ENCODE data around the gene SLC22A5. TPM values are rescaled to one million over a fixed set of nuclear protein-coding genes. Genes with fewer than 3 reads are reported as not detected.

The SLC22A5 gene
- total and polyA plus RNA-seq, 2 of the 8 experiments (the other 6 are each of a cell fraction or from before 2014, with no cell fraction given), result 4.0 to 9.0 TPM

DNA sequence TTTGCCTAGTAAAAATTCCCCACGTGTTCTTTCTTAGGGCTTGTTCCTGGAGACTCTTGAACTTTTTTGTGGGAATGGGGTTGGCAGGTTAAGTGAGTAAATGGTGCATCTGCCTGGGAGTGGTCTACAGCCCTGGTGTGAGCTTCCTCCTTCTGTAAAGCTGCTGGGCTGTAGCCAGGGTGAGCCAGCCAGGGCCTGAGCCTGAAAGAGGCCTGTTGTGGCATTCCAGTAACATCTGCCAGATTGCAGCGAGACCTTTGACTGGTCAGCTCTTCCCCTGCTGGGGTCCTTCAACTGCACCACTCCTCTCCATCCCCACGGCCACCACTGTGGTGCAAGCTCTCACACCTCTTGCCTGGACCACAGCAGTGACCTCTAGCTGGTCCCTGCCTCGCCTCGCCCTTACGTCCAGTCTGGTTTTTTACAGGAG is 47.5 kb downstream of the SLC22A5 start:
- no peak overlapping the region for H3K27ac ChIP-seq (ENCODE audit: low read depth, low read length)
- H2BK120ac ChIP-seq (replicated peaks; ENCODE audit: low read depth, low read length), result no peak overlapping the region
- no peak overlapping the region for H3K23ac ChIP-seq (ENCODE audit: insufficient read length)
- H2BK5ac ChIP-seq (ENCODE audit: low read depth, low read length), result no peak overlapping the region
- no peak overlapping the region for H2BK12ac ChIP-seq (ENCODE audit: low read depth, low read length)
- FAIRE-seq (no peak), DNase-seq (ENCODE audit: low read depth in 1 of 2, low spot score in 2 of 2) (no peak)
- no peak overlapping the region for H2BK20ac ChIP-seq (ENCODE audit: low read length)
- no peaks in the 10 kb centered on the region for H3K27me3 ChIP-seq (replicated peaks in 1 of 4; ENCODE audit: control insufficient read depth in 3 of 4, extremely low read depth in 1 of 4, insufficient read depth in 3 of 4, low read length in 3 of 4)
- no peaks in the 10 kb centered on the region for H3K23me2 ChIP-seq (ENCODE audit: low read depth, low read length)
- WGBS, 2 experiments (ENCODE audit: extremely low coverage in 1 of 2, insufficient coverage in 1 of 2, insufficient read length in 1 of 2, insufficient replicate concordance in 2 of 2, low coverage in 1 of 2, low lambda C conversion rate in 2 of 2, missing lambda C conversion rate in 1 of 2), result 82% methylated on average over 6 of the region's 6 CpGs; no CpG with 5 or more reads in 1 of the 2 experiments
- no peaks in the 10 kb centered on the region for H3K79me1 ChIP-seq (ENCODE audit: low read depth, low read length)
- ChIA-PET POLR2A (ENCODE audit: partially characterized antibody) (interaction anchor here (1.9 kb wide), 1 partner anchor 74 kb away, joined by 7 read pairs; the partner anchor contains the start of gene IRF1), CTCF (ENCODE audit: partially characterized antibody) (interaction anchor here (0.6 to 6.0 kb wide), 10 partner anchors 11 to 84 kb away, joined by 3 to 98 read pairs (median 4); no protein-coding TSS in a partner anchor)
- no peak overlapping the region for H3K9ac ChIP-seq (replicated peaks in 1 of 4; ENCODE audit: extremely low read depth in 1 of 4, low read depth in 3 of 4, low read length in 3 of 4)
- H4K91ac ChIP-seq (replicated peaks; ENCODE audit: insufficient read length, low read length), result no peak overlapping the region
- H3K4ac ChIP-seq (replicated peaks; ENCODE audit: insufficient read length, low read depth, low read length), result no peak overlapping the region
- no peaks in the 10 kb centered on the region for H4K20me1 ChIP-seq (replicated peaks in 1 of 2; ENCODE audit: control insufficient read depth in 1 of 2, insufficient read depth in 2 of 2, low read length in 2 of 2)
- no peak overlapping the region for H3K4me2 ChIP-seq (ENCODE audit: insufficient read depth in 1 of 2, low read depth in 2 of 2, low read length in 2 of 2)
- no peak overlapping the region for H3K4me3 ChIP-seq (ENCODE audit: extremely low read depth in 1 of 4, insufficient read depth in 2 of 4, low read depth in 3 of 4, low read length in 4 of 4)
- no peak overlapping the region for H3K14ac ChIP-seq (ENCODE audit: insufficient read length)
- no peak overlapping the region for H2AFZ ChIP-seq (ENCODE audit: low read length)
- no peak overlapping the region for H2AK5ac ChIP-seq (ENCODE audit: low read depth, low read length)
- no peak overlapping the region for H3K56ac ChIP-seq (replicated peaks; ENCODE audit: insufficient read length, low read depth, low read length)
- H3K18ac ChIP-seq (ENCODE audit: extremely low read depth, low read length), result no peak overlapping the region
- H3K79me2 ChIP-seq (ENCODE audit: control insufficient read depth in 1 of 2, insufficient read depth in 2 of 2, low read length in 2 of 2), result no peaks in the 10 kb centered on the region
- H2BK15ac ChIP-seq (ENCODE audit: low read length), result 0 out of 2 replicates have a peak overlapping the region, but pooled peaks have one; percentile 14
- H3K36me3 ChIP-seq (ENCODE audit: control insufficient read depth in 2 of 4, insufficient read depth in 4 of 4, low read length in 3 of 4), result no peaks in the 10 kb centered on the region
- H3K9me3 ChIP-seq (ENCODE audit: insufficient read depth in 2 of 2, low read depth in 1 of 2, low read length in 1 of 2), result no peaks in the 10 kb centered on the region
- no peak overlapping the region for H4K8ac ChIP-seq (ENCODE audit: extremely low read depth, insufficient read depth, low read length)
- no peak overlapping the region for H4K5ac ChIP-seq (ENCODE audit: insufficient read length, low read depth, low read length)
- peaks cover 0 to 2% (median 1%) of the 10 kb centered on the region in 4 experiments; a peak in 2 of 7 replicates for H3K4me1 ChIP-seq (replicated peaks in 1 of 4; ENCODE audit: control insufficient read depth in 3 of 4, insufficient read depth in 4 of 4, low read length in 3 of 4)
- no peak for TF ChIP-seq SP4 (IDR thresholded peaks at IDR 0.05; ENCODE audit: low read length)
- no peak for TF ChIP-seq GTF2F1 (IDR thresholded peaks at IDR 0.05; ENCODE audit: borderline replicate concordance, low read depth, low read length)
- TF ChIP-seq KDM5A (IDR thresholded peaks at IDR 0.05; ENCODE audit: low read length), result no peak
- TF ChIP-seq, protein P1, sequence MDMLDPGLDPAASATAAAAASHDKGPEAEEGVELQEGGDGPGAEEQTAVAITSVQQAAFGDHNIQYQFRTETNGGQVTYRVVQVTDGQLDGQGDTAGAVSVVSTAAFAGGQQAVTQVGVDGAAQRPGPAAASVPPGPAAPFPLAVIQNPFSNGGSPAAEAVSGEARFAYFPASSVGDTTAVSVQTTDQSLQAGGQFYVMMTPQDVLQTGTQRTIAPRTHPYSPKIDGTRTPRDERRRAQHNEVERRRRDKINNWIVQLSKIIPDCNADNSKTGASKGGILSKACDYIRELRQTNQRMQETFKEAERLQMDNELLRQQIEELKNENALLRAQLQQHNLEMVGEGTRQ (IDR thresholded peaks at IDR 0.05; ENCODE audit: low read length), result no peak
- TF ChIP-seq POLR2A (IDR thresholded peaks at IDR 0.05; ENCODE audit: control extremely low read depth in 1 of 2, low read depth in 2 of 2, low read length in 2 of 2), result no peak
- TF ChIP-seq RXRA (IDR thresholded peaks at IDR 0.05; ENCODE audit: insufficient read depth, low read depth, low read length), result no peak
- no peak for TF ChIP-seq SUZ12 (IDR thresholded peaks at IDR 0.05; ENCODE audit: low read length)
- TF ChIP-seq SRF (IDR thresholded peaks at IDR 0.05; ENCODE audit: low read depth, low read length), result no peak
- TF ChIP-seq EGR1 (IDR thresholded peaks at IDR 0.05; ENCODE audit: borderline replicate concordance, low read depth, low read length), result no peak
- no peak for TF ChIP-seq HDAC2 (IDR thresholded peaks at IDR 0.05; ENCODE audit: borderline replicate concordance in 1 of 2, low read depth in 2 of 2, low read length in 2 of 2)
- TF ChIP-seq TAF1 (IDR thresholded peaks at IDR 0.05; ENCODE audit: low read depth, low read length), result no peak
- TF ChIP-seq ZNF274 (IDR thresholded peaks at IDR 0.05; ENCODE audit: borderline replicate concordance, extremely low read depth, low read length), result no peak
- TF ChIP-seq GABPA (IDR thresholded peaks at IDR 0.05; ENCODE audit: borderline replicate concordance, insufficient read depth, low read length), result no peak

Measured in H1 (cell line).